Rectal smooth muscle tissue (tissue), 1 donor: ENCODE data around the gene SNX11.
"Not testable (repeated sequence)": the region's sequence is repeated elsewhere in the genome, so short reads cannot be mapped to it uniquely, and the experiment has no call there.

Source experiments
- H3K27ac ChIP-seq: one replicate; pipeline ENCODE4 v1.7.0; 2013; ENCODE audit warnings: low read depth, low read length, inconsistent platforms
- H3K27me3 ChIP-seq: one replicate; pipeline ENCODE4 v1.7.0; 2013; ENCODE audit warnings: low read length; ENCODE audit not compliant: control insufficient read depth, insufficient read depth
- H3K36me3 ChIP-seq: one replicate; pipeline ENCODE4 v1.7.0; 2013; ENCODE audit warnings: low read length; ENCODE audit not compliant: control insufficient read depth, insufficient read depth
- H3K4me1 ChIP-seq: one replicate; pipeline ENCODE4 v1.7.0; 2013; ENCODE audit warnings: low read length; ENCODE audit not compliant: control insufficient read depth, insufficient read depth
- H3K4me3 ChIP-seq: one replicate; pipeline ENCODE4 v1.7.0; 2013; ENCODE audit warnings: low read length
- H3K9ac ChIP-seq: one replicate; pipeline ENCODE4 v1.7.0; 2013; ENCODE audit warnings: low read length

The SNX11 gene, protein sequence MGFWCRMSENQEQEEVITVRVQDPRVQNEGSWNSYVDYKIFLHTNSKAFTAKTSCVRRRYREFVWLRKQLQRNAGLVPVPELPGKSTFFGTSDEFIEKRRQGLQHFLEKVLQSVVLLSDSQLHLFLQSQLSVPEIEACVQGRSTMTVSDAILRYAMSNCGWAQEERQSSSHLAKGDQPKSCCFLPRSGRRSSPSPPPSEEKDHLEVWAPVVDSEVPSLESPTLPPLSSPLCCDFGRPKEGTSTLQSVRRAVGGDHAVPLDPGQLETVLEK

DNA sequence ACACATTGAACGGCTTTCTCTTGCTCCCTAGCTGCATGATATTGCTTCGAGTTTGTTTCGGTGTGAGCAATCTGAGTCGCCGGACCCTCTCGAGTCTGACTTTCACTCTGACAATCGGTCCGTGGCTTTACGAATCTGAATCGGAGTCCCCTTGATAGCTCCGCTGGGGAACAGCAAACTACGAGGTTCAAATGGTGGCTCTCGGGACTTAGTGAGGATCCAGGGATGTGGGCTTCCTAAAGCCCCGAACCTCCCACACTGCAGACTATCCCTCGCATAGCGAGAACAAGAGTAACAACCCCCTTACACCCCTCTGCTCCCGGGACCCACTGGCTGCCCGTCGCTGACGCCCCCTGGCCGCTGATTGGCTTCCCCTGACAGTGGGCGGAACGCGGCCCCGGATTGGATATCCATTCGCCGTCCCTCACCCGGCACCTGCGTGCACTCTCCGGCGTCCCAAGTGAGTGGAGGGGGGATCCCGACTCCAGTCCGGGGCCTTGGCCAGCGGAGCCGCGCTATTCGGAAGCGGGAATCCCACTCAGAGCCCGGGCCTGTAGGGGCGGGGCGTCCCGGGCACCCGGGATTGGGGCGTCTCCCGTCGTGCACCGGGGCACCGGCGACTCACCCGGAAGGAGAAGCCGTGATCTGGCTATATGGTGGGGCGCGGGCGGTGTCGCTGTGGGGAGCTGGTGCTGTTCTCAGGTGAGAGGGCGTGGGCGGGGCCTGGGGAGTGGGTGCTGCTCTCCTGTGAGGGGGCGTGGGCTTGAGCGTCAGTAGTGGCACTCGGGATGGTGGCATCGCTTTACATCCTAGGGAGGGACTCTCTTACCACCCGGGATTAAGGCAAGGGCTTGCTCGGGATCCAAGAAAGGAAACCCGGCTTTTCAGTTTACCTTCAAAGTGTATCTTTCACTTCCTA lies at the start of gene SNX11:
SNX11 (plus strand) TSS at position 630 of the 919 bp plus-strand sequence. CDS start 4,278 bp downstream, outside the sequence.
- peak within 1 kb of the TSS; percentile 93 for H3K4me3 ChIP-seq
- peak within 1 kb of the TSS; percentile 86 for H3K9ac ChIP-seq
- H3K36me3 ChIP-seq = no peaks in the 10 kb centered on the region
- peak within 1 kb of the TSS; percentile 94 for H3K27ac ChIP-seq
- H3K4me1 ChIP-seq = no peaks in the 10 kb centered on the region
- H3K27me3 ChIP-seq = no peaks in the 10 kb centered on the region

DNA sequence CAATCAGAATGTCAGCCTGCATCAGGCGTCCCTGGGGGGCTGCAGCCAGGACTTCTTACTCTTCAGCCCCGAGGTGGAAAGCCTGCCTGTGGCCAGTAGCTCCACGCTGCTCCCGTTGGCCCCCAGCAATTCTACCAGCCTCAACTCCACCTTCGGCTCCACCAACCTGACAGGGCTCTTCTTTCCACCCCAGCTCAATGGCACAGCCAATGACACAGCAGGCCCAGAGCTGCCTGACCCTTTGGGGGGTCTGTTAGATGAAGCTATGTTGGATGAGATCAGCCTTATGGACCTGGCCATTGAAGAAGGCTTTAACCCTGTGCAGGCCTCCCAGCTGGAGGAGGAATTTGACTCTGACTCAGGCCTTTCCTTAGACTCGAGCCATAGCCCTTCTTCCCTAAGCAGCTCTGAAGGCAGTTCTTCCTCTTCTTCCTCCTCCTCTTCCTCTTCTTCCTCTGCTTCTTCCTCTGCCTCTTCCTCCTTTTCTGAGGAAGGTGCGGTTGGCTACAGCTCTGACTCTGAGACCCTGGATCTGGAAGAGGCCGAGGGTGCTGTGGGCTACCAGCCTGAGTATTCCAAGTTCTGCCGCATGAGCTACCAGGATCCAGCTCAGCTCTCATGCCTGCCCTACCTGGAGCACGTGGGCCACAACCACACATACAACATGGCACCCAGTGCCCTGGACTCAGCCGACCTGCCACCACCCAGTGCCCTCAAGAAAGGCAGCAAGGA lies 49.0 kb upstream of the SNX11 start:
- H3K27ac ChIP-seq = no peak overlapping the region
- peaks cover 62% of the 10 kb centered on the region for H3K36me3 ChIP-seq
- H3K27me3 ChIP-seq = no peaks in the 10 kb centered on the region
- H3K4me1 ChIP-seq = peaks cover 6% of the 10 kb centered on the region
- no peak overlapping the region for H3K4me3 ChIP-seq
- H3K9ac ChIP-seq = no peak overlapping the region

DNA sequence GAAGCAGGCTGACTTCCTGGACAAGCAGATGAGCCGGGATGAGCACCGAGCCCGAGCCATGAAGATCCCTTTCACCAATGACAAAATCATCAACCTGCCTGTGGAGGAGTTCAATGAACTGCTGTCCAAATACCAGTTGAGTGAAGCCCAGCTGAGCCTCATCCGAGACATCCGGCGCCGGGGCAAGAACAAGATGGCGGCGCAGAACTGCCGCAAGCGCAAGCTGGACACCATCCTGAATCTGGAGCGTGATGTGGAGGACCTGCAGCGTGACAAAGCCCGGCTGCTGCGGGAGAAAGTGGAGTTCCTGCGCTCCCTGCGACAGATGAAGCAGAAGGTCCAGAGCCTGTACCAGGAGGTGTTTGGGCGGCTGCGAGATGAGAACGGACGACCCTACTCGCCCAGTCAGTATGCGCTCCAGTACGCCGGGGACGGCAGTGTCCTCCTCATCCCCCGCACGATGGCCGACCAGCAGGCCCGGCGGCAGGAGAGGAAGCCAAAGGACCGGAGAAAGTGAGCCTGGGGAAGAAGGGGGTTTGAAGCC lies 48.4 kb upstream of the SNX11 start:
- Histone ChIP-seq H3K9ac (no peak overlapping the region), H3K27me3 (no peaks in the 10 kb centered on the region), H3K4me3 (no peak overlapping the region), H3K36me3 (peaks cover 62% of the 10 kb centered on the region), H3K27ac (no peak overlapping the region), H3K4me1 (no peaks in the 10 kb centered on the region)

DNA sequence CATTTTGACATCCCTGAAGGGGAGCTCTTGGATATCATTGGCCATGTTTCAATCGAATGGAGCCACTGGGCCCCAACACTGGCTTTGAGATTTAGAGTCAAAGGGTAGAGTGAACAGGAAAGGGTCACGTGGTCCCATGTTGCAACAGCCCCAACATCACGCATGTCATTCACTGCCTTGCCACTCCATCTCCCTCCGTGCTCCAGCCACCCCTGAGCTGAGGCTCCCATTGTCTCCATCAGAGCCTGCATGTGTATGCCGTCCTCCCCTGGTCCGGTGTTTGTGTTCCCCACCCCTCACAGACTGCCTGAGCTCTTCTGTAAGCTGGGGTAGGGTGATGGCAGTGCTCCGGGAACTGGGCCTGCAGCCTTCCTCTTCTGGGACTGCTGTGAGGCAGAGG lies 47.3 kb upstream of the SNX11 start:
- Histone ChIP-seq H3K27ac (no peak overlapping the region), H3K4me3 (no peak overlapping the region), H3K9ac (no peak overlapping the region), H3K4me1 (no peaks in the 10 kb centered on the region), H3K27me3 (no peaks in the 10 kb centered on the region), H3K36me3 (peaks cover 68% of the 10 kb centered on the region)

DNA sequence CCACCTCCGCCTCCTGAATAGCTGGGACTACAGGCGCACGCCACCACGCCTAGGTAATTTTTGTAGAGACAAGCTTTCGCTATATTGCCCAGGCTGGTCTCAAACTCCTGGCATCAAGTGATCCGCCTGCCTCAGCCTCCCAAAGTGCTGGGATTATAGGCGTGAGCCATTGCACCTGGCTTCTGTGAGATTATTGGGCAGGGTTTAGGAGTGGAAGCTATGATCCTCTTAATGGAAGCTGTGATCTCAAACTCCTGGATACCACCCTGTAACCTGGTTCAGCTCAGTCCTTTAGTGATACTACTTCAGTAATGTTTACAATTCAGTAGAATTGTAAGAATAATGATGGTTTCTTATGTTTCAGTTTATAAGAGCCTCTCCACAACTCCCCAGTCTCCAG lies 45.3 kb upstream of the SNX11 start:
- no peak overlapping the region for H3K27ac ChIP-seq

DNA sequence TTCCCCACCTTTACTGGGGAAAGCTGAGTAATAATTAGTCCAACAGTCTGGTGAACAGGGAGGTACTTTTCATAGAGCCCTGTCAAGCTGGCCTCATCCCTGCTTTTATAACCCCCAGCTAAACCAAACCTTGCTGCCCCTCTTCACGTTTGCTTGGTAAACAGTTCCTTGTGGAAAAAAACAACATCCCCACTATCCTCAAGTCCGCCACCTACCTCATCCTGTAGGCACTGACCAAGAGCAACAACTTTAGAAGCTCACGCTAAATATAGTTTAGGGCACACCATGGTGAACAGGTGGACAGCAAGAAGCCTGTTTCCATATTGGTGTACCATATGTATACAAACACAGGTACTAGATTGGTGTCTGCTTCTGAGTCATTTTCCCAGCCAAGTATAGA lies 42.9 kb upstream of the SNX11 start:
- H3K27me3 ChIP-seq = no peaks in the 10 kb centered on the region
- H3K4me1 ChIP-seq = no peaks in the 10 kb centered on the region
- no peak overlapping the region for H3K9ac ChIP-seq
- no peak overlapping the region for H3K27ac ChIP-seq
- no peak overlapping the region for H3K4me3 ChIP-seq
- peaks cover 35% of the 10 kb centered on the region for H3K36me3 ChIP-seq

More for the DNA sequence above, 45.3 kb upstream of the SNX11 start:
- H3K9ac ChIP-seq = no peak overlapping the region
- H3K4me1 ChIP-seq = no peaks in the 10 kb centered on the region
- peaks cover 53% of the 10 kb centered on the region for H3K36me3 ChIP-seq
- H3K27me3 ChIP-seq = no peaks in the 10 kb centered on the region
- no peak overlapping the region for H3K4me3 ChIP-seq

DNA sequence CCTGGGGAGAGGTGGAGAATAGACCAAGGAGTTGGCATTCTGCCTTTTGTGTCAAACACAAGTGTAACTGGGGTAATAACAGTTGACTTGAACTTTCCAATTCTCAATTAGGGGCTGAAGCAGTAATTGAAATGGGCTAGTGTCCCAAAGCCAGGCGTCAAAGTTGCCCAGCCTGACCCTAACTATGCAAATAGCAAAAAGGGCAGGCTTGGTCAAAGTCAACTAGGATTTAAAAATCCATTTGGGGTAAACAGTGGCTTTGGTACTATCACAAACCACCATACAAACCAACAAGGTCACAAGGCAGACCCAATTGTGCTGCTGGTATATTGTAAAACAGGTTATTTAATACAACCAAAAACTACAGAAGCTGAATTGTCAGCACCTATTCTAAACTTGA lies 41.4 kb upstream of the SNX11 start:
- Histone ChIP-seq H3K4me1 (no peaks in the 10 kb centered on the region), H3K9ac (no peak overlapping the region), H3K27ac (no peak overlapping the region), H3K27me3 (no peaks in the 10 kb centered on the region), H3K4me3 (no peak overlapping the region), H3K36me3 (peaks cover 25% of the 10 kb centered on the region)

DNA sequence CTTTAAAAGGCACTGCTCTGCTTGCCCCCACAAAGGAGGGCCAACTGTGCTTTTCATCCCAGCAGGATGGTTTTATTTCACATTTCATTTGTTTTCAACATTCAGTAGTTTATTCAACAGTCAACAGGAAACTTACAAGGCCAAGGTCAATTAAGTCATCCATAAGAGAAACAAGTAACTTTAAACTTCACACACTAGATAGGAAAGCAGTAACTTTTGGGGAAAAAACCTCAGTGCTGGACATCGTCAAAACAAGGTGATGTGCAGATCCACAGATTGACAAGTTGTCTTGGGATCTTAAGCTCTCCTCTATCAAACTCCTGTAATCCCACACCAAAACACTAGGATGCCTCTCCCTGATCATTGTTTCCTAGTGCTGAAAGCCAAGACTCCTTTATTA lies 40.9 kb upstream of the SNX11 start:
- H3K4me3 ChIP-seq = no peak overlapping the region
- no peaks in the 10 kb centered on the region for H3K4me1 ChIP-seq
- no peaks in the 10 kb centered on the region for H3K27me3 ChIP-seq
- H3K36me3 ChIP-seq = peaks cover 22% of the 10 kb centered on the region
- H3K27ac ChIP-seq = no peak overlapping the region
- H3K9ac ChIP-seq = no peak overlapping the region

DNA sequence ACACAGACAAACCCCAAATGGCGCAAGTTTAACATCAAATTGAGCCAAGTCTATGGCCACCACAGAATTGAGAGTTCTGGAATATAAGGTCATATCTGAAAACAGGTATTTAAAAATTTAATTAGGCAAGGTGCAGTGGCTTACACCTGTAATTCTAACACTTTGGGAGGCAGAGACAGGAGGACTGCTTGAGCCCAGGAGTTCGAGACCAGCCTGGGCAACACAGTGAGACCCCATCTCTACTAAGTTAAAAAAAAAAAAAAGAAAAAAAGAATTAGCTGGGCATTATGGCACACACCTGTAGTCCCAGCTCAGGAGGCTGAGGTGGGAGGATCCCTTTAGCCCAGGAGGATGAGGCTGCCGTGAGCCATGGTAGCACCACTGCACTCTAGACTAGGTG lies 40.3 kb upstream of the SNX11 start:
- Histone ChIP-seq H3K36me3 (peaks cover 16% of the 10 kb centered on the region), H3K4me1 (no peaks in the 10 kb centered on the region), H3K27me3 (no peaks in the 10 kb centered on the region), H3K27ac (no peak overlapping the region), H3K9ac (no peak overlapping the region), H3K4me3 (no peak overlapping the region)

DNA sequence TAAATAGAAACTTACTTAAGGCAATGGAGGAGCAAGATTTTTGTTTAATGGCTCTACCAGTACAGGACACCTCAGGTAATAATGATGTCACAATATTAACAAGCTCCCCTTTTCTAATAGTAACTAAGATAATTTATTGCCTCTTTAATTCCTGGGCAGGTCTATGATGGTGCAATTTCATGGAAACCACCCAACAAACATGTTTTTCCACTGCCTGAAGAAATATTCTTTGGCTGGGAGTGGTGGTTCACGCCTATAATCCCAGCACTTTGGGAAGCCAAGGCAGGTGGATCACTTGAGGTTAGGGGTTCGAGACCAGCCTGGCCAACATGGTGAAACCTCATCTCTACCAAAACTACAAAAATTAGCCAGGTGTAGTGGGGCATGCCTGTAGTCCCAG lies 39.8 kb upstream of the SNX11 start:
- H3K4me3 ChIP-seq, H3K27ac ChIP-seq: not testable (repeated sequence)
- H3K36me3 ChIP-seq = peaks cover 15% of the 10 kb centered on the region

DNA sequence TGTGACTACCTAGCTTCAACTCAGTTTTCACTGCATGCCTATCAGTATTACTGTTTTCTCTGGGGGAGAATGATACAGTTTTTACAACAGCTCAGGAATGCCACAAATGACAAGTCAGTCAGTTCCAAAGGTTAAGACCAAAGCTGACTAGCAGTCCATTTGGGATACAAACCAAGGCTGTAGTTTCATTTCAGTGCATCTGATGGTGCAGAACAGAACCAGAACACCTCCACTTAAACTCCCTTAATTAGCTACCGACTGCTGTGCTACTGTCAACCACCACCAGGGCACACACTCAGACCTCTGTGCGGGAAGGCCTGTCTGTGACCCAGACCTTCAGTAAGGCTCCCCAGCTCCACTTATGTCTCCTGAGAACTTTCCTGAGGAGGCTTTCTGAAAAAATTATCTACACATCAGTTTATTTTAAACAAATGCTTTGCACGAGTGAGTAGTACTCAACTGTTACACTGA lies 39.0 kb upstream of the SNX11 start:
- Histone ChIP-seq H3K27ac (no peak overlapping the region), H3K36me3 (peaks cover 13% of the 10 kb centered on the region), H3K9ac (no peak overlapping the region), H3K27me3 (no peaks in the 10 kb centered on the region), H3K4me1 (no peaks in the 10 kb centered on the region), H3K4me3 (no peak overlapping the region)

More for the DNA sequence above, 39.8 kb upstream of the SNX11 start:
- not testable (repeated sequence) for H3K27me3 ChIP-seq, H3K4me1 ChIP-seq, H3K9ac ChIP-seq

DNA sequence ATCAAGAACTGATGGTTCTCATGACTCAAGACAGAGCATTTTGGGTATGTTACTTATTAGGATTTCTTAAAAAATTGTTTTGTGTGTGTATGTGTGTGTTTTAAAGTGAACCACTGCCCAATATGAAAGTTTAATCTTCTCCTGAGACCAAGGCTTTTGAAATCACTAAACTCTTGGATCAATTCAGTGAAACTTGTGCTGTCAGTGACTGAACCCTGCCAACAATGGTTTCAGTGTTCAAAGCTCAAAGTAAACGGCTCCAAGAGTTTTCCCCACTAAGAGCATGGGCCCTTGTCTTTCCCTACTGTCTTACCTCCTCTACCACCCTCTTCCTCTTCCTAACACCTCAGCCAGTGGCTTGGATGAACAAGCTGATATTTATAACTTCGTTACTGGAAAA lies 37.4 kb upstream of the SNX11 start:
- Histone ChIP-seq H3K4me3 (no peak overlapping the region), H3K27ac (no peak overlapping the region), H3K4me1 (no peaks in the 10 kb centered on the region), H3K36me3 (peaks cover 6% of the 10 kb centered on the region), H3K9ac (no peak overlapping the region), H3K27me3 (no peaks in the 10 kb centered on the region)
